GM21619 (cell line): ENCODE measurements around the gene ST3GAL4.
"Not testable (repeated sequence)": the region's sequence is repeated elsewhere in the genome, so short reads cannot be mapped to it uniquely, and the experiment has no call there.

Experiments used
- ATAC-seq: cut with Tn5 transposase; IDR thresholded peaks from one replicate; pipeline ENCODE4 v1.9.1; 2021; ENCODE audit not compliant: unreplicated experiment

The ST3GAL4 gene, protein sequence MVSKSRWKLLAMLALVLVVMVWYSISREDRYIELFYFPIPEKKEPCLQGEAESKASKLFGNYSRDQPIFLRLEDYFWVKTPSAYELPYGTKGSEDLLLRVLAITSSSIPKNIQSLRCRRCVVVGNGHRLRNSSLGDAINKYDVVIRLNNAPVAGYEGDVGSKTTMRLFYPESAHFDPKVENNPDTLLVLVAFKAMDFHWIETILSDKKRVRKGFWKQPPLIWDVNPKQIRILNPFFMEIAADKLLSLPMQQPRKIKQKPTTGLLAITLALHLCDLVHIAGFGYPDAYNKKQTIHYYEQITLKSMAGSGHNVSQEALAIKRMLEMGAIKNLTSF

DNA sequence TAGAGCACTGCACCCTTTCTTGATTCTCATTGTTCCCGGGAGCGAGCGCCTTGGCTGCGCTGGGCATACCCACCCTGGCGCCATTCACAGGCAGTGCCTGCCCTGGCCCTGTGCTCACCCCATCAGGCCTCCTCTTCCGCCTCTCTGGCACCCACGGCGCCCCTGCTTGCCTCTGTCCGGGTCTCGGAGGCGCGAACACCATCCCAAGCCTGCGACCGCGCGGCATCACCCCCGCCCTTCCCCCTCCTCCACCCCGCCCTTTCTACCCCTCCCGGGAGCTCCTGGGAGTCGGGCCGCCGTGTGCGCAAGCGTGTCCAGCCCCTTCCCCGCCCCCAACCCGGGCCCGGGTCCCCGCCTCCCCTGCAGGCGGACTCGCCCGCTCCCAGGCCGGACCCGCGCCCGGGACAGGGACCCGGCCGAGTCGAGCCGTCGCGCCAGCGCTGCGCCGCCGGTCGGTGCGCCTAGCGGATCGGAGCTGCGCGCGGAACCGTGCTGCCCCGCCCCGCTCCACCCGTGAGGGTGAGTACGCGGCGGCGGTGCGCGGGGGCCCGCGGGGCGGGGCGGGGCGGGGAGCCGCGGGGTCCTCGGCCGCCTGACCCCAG, at the start of gene ST3GAL4:
Gene ST3GAL4, plus strand, starts transcription at position 363 of the 602 bp plus-strand sequence. CDS start 50,470 bp downstream, outside the sequence.
- peak; percentile 60 for ATAC-seq

DNA sequence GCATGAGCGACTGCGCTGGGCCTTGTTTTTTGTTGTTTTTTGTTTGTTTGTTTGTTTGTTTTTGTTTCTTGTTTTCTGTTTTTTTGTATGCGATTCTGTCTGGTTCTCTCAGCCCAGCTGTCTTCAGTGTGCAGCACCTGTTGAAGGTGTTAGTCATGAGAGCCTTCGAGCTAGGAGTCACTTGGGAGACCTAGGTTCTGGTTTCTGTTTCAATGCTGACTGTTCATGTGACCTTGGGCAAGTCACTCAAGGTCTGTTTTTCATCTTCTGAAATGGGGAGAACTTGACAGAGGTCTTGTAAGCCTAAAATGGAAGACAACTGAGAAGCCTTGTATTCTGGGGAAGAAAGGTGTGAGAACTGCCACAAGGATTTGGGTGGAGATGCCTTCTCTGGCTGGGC, 49.8 kb upstream of the ST3GAL4 start:
- ATAC-seq, result peak; percentile 57

GRCh38 chr11:126307706-126308105, 47.8 kb upstream of the ST3GAL4 start:
- ATAC-seq, result no peak

DNA sequence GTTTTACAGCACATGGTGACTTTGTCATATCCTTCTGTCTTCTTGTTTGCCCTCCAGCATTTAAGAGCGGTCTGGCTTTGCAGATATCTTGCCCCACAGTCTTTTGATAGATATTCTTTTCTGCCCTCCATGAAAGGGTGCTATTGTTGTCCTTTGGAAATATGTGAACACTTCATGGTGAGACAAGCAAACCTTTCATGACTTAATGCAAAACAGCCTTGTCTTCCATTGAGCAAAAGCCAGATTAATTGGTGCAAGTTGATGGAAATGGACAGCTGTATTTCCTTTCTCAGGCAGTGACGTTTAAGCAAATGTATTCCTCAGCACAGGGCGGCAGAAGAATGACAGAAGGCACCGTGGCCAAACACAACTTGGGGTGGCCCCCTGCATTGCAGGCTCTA, 47.2 kb upstream of the ST3GAL4 start:
- ATAC-seq, result no peak

GRCh38 chr11:126308771-126309170, 46.7 kb upstream of the ST3GAL4 start:
- ATAC-seq, result not testable (repeated sequence)

DNA sequence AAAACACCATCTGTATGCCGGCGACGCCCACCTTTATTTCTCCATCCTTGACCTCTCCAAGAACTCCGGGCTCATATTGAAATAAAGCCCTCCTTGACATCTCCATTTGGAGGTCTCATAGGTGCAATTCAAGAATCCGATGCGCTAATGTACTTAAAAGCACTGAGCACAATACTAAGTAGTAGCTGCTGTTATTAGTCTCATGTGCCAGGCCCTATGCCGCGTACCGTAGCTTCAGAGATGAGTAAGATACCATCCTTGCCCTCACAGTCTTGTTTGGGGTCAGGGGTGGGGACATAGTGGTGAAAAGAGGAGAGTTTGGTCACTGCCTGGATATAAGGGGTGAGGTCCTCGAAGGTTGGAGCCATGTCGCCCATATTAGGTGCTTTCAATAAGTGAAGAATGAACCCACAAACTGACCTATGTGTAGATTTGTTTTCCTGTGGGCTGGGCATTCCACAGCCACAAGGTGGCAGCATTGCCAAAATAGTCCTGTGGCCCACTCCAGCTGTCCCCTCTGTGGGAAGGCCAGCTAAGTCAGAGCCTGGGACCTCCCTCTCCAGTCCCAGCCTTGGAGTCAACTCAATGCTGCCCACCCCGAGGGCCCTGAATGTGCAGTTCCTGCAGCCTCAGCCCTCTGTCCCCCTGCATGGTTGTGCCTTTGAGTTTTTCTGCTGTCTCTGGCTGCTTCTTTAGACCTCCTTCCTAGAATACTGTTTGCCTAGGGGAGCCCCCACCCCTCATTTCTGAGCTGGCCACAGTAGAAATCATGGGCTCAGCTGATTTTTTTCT, 45.1 kb upstream of the ST3GAL4 start:
- ATAC-seq, result peak; percentile 38

DNA sequence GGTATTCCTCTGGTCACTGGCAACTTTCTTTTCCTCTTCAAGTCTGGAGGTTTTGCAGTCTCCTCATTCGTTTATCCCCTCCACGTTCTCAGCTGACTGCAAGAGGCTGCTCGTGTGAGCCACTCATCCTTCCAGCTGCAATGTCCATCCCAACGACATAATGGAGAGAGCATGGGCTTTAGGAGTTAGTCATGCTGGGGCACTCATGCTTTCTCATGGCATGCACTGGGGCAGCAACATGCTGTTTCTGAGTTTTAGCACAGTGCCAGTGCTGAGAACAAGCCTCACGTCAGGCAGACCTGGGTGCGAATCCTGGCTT, 44.5 kb upstream of the ST3GAL4 start:
- ATAC-seq, result no peak

GRCh38 chr11:126311401-126312291, 43.8 kb upstream of the ST3GAL4 start:
- peak; percentile 75 for ATAC-seq

DNA sequence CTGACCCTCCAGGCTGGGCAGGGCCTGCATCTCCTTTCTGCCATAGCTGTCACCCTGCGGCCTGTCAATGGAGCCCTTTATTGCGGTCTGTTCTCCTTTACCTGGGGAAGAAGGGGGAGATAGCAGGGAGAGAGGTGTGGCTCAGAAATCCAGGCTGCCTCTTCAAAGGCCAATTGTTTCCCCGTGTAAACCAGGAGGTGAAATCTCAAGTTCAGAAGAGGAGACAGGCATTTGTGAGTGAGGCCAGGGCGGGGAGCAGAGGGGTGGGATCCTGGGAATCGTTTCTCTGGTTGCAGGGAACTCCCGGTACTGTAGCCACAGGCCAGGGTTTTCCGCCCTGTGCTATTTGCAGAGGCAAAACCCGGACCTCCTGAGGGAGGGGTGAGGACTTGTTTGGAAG, 42.5 kb upstream of the ST3GAL4 start:
- ATAC-seq, result no peak

GRCh38 chr11:126313826-126314225, 41.7 kb upstream of the ST3GAL4 start:
- no peak for ATAC-seq

- ATAC-seq, result no peak
Observed at GRCh38 chr11:126317432-126317755, 38.1 kb upstream of the ST3GAL4 start.

GRCh38 chr11:126317756-126318573, 37.5 kb upstream of the ST3GAL4 start:
- no peak for ATAC-seq

DNA sequence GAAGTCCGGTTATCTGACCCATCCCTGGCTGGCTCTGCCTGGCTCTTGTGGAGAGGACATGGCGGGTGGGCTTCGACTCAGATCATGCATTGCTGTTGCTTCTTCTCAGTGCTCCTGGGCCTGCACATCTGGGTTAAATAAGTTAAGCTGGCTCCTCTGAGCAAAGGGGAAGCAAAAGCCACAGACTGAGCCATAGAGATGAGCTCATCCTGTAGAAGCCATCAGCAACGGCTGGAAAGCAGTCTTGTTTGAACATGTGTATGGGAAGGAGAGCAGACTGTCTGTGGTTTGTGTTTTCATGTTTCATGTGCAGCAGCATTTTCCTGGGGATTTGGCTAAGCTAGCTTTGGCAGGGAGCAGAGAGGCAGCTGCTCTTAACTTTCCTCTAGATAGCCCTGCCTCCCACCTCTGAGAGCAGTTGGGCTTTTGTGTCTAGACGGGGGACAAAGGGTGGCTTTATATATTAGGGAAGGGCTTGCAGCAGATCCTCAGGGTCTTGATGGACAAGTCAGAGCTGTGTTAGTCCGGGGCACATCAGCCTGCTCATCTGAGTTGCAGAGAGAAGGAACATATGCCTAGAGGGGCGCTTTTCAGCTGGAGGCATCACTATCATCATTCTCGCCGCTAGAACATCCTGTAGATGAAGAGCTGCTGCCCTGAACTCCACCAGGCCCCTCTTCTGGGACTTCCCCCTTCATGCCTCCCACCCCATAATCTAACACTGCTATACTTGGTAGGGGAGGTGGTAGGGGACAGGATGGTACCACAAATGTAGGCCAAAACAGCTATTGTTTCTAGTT, 36.7 kb upstream of the ST3GAL4 start:
- ATAC-seq, result peak; percentile 97

DNA sequence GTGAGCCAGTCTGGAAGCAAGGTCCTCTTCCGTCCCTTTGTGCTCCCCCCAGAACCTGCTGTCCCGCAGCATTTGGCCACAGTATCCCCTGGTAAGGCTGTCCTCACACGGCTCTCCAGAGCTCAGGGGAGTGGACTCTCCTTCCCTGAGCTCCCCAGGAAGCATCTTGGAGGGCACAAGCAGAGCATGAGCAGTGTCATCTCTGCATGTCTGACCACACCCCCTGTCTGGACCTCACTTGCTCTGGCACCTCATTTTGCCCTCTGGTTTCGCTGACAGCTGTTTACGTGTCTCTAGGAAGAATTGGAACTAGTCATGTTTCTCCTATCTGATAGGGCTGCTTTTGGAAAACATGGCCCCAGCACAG, 36.1 kb upstream of the ST3GAL4 start:
- ATAC-seq, result no peak

- ATAC-seq, result no peak
Observed at GRCh38 chr11:126322996-126323395, 32.5 kb upstream of the ST3GAL4 start.

GRCh38 chr11:126327281-126328000, 28.0 kb upstream of the ST3GAL4 start:
- ATAC-seq, result no peak

- ATAC-seq, result no peak
Observed at GRCh38 chr11:126328001-126328390, 27.5 kb upstream of the ST3GAL4 start.

DNA sequence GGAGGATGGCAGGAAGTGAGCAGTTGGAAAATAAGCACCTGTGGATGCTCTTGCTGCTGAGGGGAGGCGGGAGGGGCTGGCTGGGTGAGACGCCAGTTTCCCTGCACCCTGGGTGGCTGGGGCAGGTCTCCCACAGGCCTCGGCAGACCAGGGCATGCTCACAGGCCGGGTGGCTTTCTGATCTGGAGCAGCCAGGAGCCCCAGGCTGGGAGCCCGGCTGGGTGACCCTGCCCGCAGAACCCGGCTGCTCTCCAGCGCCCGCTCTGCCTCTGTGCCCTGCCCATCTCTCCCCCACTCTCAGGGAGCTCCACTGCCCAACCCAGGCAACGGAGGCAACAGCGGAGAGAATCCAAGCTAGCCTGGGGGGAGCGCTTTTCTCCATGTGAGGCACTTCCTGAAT, 27.0 kb upstream of the ST3GAL4 start:
- no peak for ATAC-seq
